GM21786 (cell line): Measurements from ENCODE around the gene TRAF4.

Experiments used
- ATAC-seq: cut with Tn5 transposase; IDR thresholded peaks from one replicate; pipeline ENCODE4 v1.9.1; 2021; ENCODE audit not compliant: unreplicated experiment

TRAF4 gene

GRCh38 chr17:28743243-28744103 lies at the start of gene TRAF4:
Gene TRAF4, plus strand, starts transcription at chr17:28744011. Its CDS starts 102 bp downstream, at chr17:28744113.
- ATAC-seq = peak; percentile 55

- ATAC-seq = no peak
Observed at GRCh38 chr17:28698253-28698941, 45.4 kb upstream of the TRAF4 start.

- no peak for ATAC-seq
Observed at GRCh38 chr17:28700278-28700677, 43.5 kb upstream of the TRAF4 start.

- no peak for ATAC-seq
Observed at GRCh38 chr17:28700830-28701492, 42.9 kb upstream of the TRAF4 start.

GRCh38 chr17:28702026-28702751 lies 41.6 kb upstream of the TRAF4 start:
- ATAC-seq = no peak

- ATAC-seq = no peak
Observed at GRCh38 chr17:28702752-28703150, 41.1 kb upstream of the TRAF4 start.

GRCh38 chr17:28703552-28704218 lies 40.1 kb upstream of the TRAF4 start:
- no peak for ATAC-seq

- no peak for ATAC-seq
Observed at GRCh38 chr17:28704219-28704858, 39.5 kb upstream of the TRAF4 start.

- no peak for ATAC-seq
Observed at GRCh38 chr17:28705074-28705659, 38.6 kb upstream of the TRAF4 start.

- no peak for ATAC-seq
Observed at GRCh38 chr17:28705728-28706334, 38.0 kb upstream of the TRAF4 start.

GRCh38 chr17:28706471-28707338 lies 37.1 kb upstream of the TRAF4 start:
- ATAC-seq = no peak

GRCh38 chr17:28707339-28707720 lies 36.5 kb upstream of the TRAF4 start:
- no peak for ATAC-seq

GRCh38 chr17:28710861-28711722 lies 32.7 kb upstream of the TRAF4 start:
- ATAC-seq = peak; percentile 88

GRCh38 chr17:28711723-28712031 lies 32.1 kb upstream of the TRAF4 start, which contains the start of gene PROCA1:
Gene PROCA1, minus strand, starts transcription at chr17:28711888. Its CDS starts 228 bp downstream, at chr17:28711660.
- peak; percentile 28 for ATAC-seq

- no peak for ATAC-seq
Observed at GRCh38 chr17:28712032-28712704, 31.6 kb upstream of the TRAF4 start.

- no peak for ATAC-seq
Observed at GRCh38 chr17:28712705-28713415, 31.0 kb upstream of the TRAF4 start.
